Heart left ventricle (tissue), 16 donors: ENCODE data around the gene RIMKLA. TPM values are rescaled to one million over a fixed set of nuclear protein-coding genes. Genes with fewer than 3 reads are reported as not detected.
A peak's percentile ranks its signal among the peaks of the same experiment; 100 is the strongest.

Experiments used
- ATAC-seq, 4 donors: fragments of 200-7000 bp; cut with Tn5 transposase; one replicate each; pipeline ENCODE4 v1.9.1; 2020 to 2022; ENCODE audit warnings: moderate library complexity in 4 of 4, mild to moderate bottlenecking in 3 of 4, moderate number of reproducible peaks in 1 of 4
- DNase-seq, 5 donors: peaks; one replicate each; pipeline ENCODE4 v3.0.0-alpha.2; 2020
- H3K27ac ChIP-seq, 12 donors: fragments of 200-600 bp; sonication (generic) in 4 of 12; one replicate each; pipeline versions ENCODE4 v1.5.0 to v1.8.0; 2016 to 2022; ENCODE audit warnings: mild to moderate bottlenecking in 2 of 12
- H3K27me3 ChIP-seq, 9 donors: fragments of 200-600 bp; sonication (generic) in 2 of 9; one replicate each; pipeline versions ENCODE4 v1.5.1 to v1.8.0; 2016 to 2022; ENCODE audit warnings: mild to moderate bottlenecking in 3 of 9
- H3K36me3 ChIP-seq, 9 donors: fragments of 200-600 bp; sonication (generic) in 2 of 9; one replicate each; pipeline versions ENCODE4 v1.5.0 to v1.8.0; 2018 to 2022; ENCODE audit warnings: mild to moderate bottlenecking in 2 of 9
- H3K4me1 ChIP-seq, 12 donors: fragments of 200-600 bp; sonication (generic) in 4 of 12; one replicate each; pipeline versions ENCODE4 v1.5.0 to v1.8.0; 2016 to 2022; ENCODE audit warnings: mild to moderate bottlenecking in 3 of 12
- H3K4me3 ChIP-seq, 12 donors: fragments of 200-600 bp; sonication (generic) in 4 of 12; one replicate each; pipeline versions ENCODE4 v1.5.0 to v1.8.0; 2017 to 2022; ENCODE audit warnings: mild to moderate bottlenecking in 9 of 12, moderate library complexity in 4 of 12
- H3K9me3 ChIP-seq, 12 donors: fragments of 200-600 bp; sonication (generic) in 4 of 12; one replicate each; pipeline versions ENCODE4 v1.5.0 to v1.8.0; 2016 to 2022; ENCODE audit warnings: mild to moderate bottlenecking in 1 of 12
- POLR2A ChIP-seq, 2 donors: fragments of 450-650 bp; IDR thresholded peaks; one replicate each; pipeline ENCODE4 v1.6.1; 2017; ENCODE audit warnings: antibody characterized with exemption in 2 of 2, mild to moderate bottlenecking in 2 of 2, moderate library complexity in 2 of 2
- WGBS, 4 donors: extraction: QIAGEN DNeasy Blood & Tissue Kit in 2 of 4; methylation state at CpG; one replicate each; pipeline versions ENCODE4 v1.1.5 to v1.1.7; 2013 to 2018; 5-methylcytosine and 5-hydroxymethylcytosine counted together
- intact Hi-C, 10 donors: fragments of 100-400 bp; cut with DNase I; formaldehyde crosslinking; loops; one replicate each; pipeline versions ENCODE4 v1.11.1 to v1.14.2; 2022
- polyA plus RNA-seq, 2 donors: library from polyadenylated mRNA; stranded (reverse); fragments of 200-250 nt; gene quantifications; one replicate each; pipeline ENCODE4 v1.2.3, GENCODE V29; 2013
- total RNA-seq, 9 donors: library from RNA; depleted of rRNA in 2 of 9; stranded (reverse); fragments of >200 nt in 2 of 9; fragmentation: NEBNext Ultra II Directional in 3 of 9; extraction: Animal tissue kit (Norgen Biotek cat#: 25700) in 3 of 9; gene quantifications; one replicate each; pipeline versions ENCODE4 v1.1.0 to v1.2.4, GENCODE V29; 2016 to 2023
- TF ChIP-seq, protein P1 (sequence below), 12 donors: fragments of 200-600 bp; sonication (generic) in 4 of 12; IDR thresholded peaks; one replicate each; pipeline versions ENCODE4 v1.5.0 to v1.8.0; 2018 to 2022; ENCODE audit warnings: antibody characterized with exemption in 12 of 12, mild to moderate bottlenecking in 5 of 12
- donor health status: ischemic (EF 13 %, LVEDD 7.1; RV severe dilation, severe dysfunction).
- donor health status: healthy with polysubstance abuse.
- donor health status: DM: no; HTN: yes; CAD: no.
- donor health status: DM: no; HTN: no; CAD: no.
- donor health status: ischemic (EF 25% LVEDD 6.9; RV normal size, moderate dysfunction).
- donor health status: ischemic (EF 25% LVEDD 5.7; RV mildly dilated, moderate dysfunction).
- donor health status: healthy.
- donor health status: DM: yes; HTN: yes; CAD: no.
- donor health status: ischemic (EF 35%, LVEDD 5.7; RV mildly dilated, moderate dysfunction).
- donor health status: nonischemic (EF 11% LVEDD 7.7; RV severe dilation, severe dysfunction).
- donor health status: DM: yes; HTN: yes; CAD: no.
- donor health status: PGD.
- donor health status: ischemic (EF 29% LVEDD 5.4; RV normal size, mild dysfunction).
- donor health status: nonischemic (EF 23%, LVEDD 6.1; RV moderate dilation, normal function).

The RIMKLA gene
- total and polyA plus RNA-seq, 11 donors: 2.3 to 15.3 (median 8.2) TPM

DNA sequence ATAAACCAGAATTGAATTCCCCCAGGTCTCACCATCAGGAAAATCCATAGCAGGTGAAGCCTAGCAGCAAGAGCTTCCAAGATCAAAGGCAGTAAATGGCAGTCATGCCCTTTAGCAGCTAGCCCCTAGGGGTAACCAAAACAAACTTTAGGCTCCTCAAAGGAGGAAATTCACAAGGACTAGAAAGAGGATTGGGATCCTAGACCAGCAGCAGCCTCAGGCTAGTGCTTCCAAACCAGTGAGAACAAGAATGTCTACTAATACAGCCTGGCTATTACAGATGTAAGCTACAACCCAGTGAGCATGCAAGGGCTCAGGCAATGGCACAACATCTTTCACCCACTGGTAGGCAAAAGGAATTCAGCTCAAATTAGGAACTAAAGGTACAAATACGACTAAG is 11.1 kb upstream of the RIMKLA start:
- Histone ChIP-seq H3K9me3 (no peaks in the 10 kb centered on the region), H3K36me3 (no peaks in the 10 kb centered on the region), H3K27me3 (peaks cover 0 to 8% (median 0%) of the 10 kb centered on the region in 9 donors), H3K4me3 (no peak overlapping the region), H3K27ac (no peak overlapping the region), H3K4me1 (no peaks in the 10 kb centered on the region)
- ATAC-seq (no peak), DNase-seq (no peak)
- TF ChIP-seq POLR2A (IDR thresholded peaks at IDR 0.05): no peak
- TF ChIP-seq, protein P1, sequence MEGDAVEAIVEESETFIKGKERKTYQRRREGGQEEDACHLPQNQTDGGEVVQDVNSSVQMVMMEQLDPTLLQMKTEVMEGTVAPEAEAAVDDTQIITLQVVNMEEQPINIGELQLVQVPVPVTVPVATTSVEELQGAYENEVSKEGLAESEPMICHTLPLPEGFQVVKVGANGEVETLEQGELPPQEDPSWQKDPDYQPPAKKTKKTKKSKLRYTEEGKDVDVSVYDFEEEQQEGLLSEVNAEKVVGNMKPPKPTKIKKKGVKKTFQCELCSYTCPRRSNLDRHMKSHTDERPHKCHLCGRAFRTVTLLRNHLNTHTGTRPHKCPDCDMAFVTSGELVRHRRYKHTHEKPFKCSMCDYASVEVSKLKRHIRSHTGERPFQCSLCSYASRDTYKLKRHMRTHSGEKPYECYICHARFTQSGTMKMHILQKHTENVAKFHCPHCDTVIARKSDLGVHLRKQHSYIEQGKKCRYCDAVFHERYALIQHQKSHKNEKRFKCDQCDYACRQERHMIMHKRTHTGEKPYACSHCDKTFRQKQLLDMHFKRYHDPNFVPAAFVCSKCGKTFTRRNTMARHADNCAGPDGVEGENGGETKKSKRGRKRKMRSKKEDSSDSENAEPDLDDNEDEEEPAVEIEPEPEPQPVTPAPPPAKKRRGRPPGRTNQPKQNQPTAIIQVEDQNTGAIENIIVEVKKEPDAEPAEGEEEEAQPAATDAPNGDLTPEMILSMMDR (IDR thresholded peaks at IDR 0.05): no peak
- intact Hi-C loops: no loop called here
- 64 to 97% (median 89%) methylated on average over 1 of the region's 1 CpG for WGBS, 4 donors

DNA sequence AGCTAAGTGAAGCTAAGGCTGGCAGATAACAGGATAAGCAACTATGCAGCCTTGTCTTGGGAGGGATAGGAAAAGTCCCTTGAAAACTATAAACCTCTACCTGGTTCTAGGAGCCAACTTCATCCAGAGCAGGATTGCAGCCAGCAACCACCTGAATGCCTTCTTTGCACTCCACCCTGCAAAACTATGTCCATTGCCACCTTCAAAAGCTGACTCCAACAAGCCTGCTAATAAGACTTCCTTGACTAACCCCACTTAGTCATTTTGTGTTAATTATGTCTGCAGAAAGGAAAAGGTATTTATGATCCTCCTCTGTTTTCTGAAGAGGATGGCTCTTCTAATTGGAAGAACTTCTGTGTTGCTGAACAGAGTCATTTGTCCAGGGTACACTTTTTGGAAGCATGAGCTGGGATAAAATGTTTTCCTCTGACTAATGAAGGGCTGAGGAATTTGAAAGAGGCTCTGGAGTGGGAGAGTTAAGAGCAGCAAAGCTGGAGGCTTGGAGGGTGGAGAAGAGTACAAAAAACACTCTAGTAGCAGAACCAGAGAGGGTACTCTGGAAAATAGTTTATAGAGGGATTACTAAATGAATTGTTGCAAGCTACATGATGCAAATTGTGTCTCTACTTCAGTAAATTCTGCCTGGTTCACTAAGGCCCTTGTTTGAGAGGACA is 9.6 kb upstream of the RIMKLA start:
- Histone ChIP-seq H3K4me1 (no peaks in the 10 kb centered on the region), H3K4me3 (no peak overlapping the region), H3K27me3 (peaks cover 0 to 8% (median 0%) of the 10 kb centered on the region in 9 donors), H3K27ac (no peak overlapping the region), H3K36me3 (no peaks in the 10 kb centered on the region), H3K9me3 (no peaks in the 10 kb centered on the region)
- intact Hi-C loops: no loop called here
- DNase-seq (no peak), ATAC-seq (no peak)
- TF ChIP-seq, protein P1 (IDR thresholded peaks at IDR 0.05): no peak
- no peak for TF ChIP-seq POLR2A (IDR thresholded peaks at IDR 0.05)

DNA sequence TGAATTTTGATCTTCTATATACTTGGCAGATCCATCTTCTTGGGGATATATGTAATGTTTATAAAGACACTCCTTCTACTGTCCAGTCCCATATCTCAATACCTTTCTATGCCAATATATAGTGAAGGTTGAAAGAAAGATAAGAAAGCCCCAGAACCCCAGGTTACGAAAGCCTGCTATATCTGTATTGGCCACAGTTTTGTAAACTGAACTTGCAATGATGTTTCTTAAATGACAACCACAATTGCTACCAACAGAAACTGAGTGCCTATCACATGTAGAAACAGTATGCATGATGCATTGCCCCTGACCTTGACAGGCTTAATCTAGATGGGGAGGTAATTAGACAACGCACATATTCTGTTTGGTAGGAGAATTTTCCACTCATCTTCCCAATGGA is 7.8 kb upstream of the RIMKLA start:
- Histone ChIP-seq H3K4me3 (no peak overlapping the region), H3K27ac (no peak overlapping the region), H3K36me3 (no peaks in the 10 kb centered on the region), H3K27me3 (peaks cover 0 to 5% (median 0%) of the 10 kb centered on the region in 9 donors), H3K9me3 (no peaks in the 10 kb centered on the region), H3K4me1 (no peaks in the 10 kb centered on the region)
- intact Hi-C loops: no loop called here
- no peak for ATAC-seq
- WGBS, 4 donors: 85 to 97% (median 90%) methylated on average over 2 of the region's 2 CpGs
- no peak for DNase-seq
- no peak for TF ChIP-seq POLR2A (IDR thresholded peaks at IDR 0.05)
- TF ChIP-seq, protein P1 (IDR thresholded peaks at IDR 0.05): no peak

DNA sequence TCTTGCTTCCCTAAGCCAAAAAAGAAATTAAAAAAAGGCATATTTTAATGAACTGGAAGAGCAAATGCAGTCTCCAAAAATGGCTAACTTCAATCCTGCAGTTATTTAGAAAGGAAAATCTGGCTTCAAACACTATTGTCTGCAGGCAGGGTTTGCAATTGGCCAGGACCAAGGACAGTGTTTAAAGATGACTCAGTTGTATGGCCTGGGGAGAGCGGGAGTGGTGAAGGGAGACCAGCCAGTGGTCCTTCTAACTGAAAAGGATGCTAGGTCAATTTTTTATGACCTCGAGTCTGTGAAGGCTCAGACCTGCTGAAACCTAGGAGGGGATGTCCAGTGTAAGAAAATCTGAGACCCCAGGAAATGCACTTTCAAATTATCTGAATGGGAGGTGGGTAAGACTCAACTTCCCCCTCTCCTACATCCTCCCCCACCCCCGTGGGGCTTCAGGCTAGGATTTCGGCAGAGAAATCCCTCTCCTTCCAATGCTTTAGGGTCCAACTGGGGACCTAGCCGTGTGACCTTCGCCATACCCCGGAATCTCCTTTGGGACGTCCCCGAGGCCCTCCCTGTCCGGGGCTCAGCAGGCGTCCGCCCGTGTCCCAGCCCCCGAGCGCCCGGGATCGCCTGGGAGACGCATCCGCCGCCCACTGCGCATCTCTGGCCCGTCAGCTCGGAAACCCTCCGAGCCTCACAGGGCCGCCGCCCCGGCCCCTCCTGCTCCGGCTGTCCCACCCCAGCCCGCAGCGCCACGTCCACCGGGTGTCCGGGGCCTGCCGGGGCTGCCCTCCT is 602 bp upstream of the RIMKLA start:
- no peaks in the 10 kb centered on the region for H3K36me3 ChIP-seq
- TF ChIP-seq, protein P1 (IDR thresholded peaks at IDR 0.05): no peak
- no peak for TF ChIP-seq POLR2A (IDR thresholded peaks at IDR 0.05)
- intact Hi-C loops: no loop called here
- DNase-seq (peak in 1 of 5 donors; percentile 31), ATAC-seq (peak in 3 of 4 donors; percentile 64 to 81 (median 77))
- no peaks in the 10 kb centered on the region for H3K9me3 ChIP-seq
- H3K4me1 ChIP-seq: peaks cover 0 to 12% (median 9%) of the 10 kb centered on the region in 12 donors
- peaks cover 0 to 28% (median 0%) of the 10 kb centered on the region in 9 donors for H3K27me3 ChIP-seq
- H3K4me3 ChIP-seq: peak overlapping the region; percentile 38 to 79 (median 66)
- 1 to 6% (median 2%) methylated on average over 9 to 34 of the region's 34 CpGs for WGBS, 4 donors
- peak overlapping the region in 4 of 12 donors; percentile 25 to 66 (median 64) for H3K27ac ChIP-seq
